Testis (tissue), 2 donors: ENCODE results near the gene EIF5A2.

ENCODE experiments used
- CTCF ChIP-seq, 3 experiments: fragments of 450-650 bp in 2 of 3; fragments of 200-600 bp in 1 of 3; sonication (generic) in 1 of 3; IDR thresholded peaks; one replicate each; pipeline ENCODE4 v1.5.1; 2016 to 2019; ENCODE audit warnings: antibody characterized with exemption in 3 of 3, mild to moderate bottlenecking in 2 of 3, moderate library complexity in 1 of 3
- POLR2A ChIP-seq: fragments of 450-650 bp; IDR thresholded peaks from one replicate; pipeline ENCODE4 v1.6.1; 2017; ENCODE audit warnings: antibody characterized with exemption, mild to moderate bottlenecking, moderate library complexity

DNA sequence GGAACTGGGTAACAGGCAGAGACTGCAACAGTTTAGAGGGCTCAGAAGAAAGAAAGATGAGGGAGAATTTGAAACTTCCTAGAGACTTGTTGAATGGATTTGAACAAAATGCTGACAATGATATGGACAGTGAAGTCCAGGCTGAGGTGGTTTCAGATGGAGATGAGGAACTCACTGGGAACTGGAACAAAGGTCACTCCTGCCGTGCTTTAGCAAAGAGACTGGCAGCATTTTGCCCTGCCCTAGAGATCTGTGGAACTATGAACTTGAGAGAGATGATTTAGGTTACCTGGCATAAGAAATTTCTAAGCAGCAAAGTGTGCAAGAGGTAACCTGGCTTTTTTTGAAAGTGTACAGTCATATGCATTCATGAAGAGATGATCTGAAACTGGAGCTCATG is 11.7 kb downstream of the EIF5A2 start:
- TF ChIP-seq CTCF (IDR thresholded peaks at IDR 0.05) (no peak), POLR2A (no peak)
